ENCODE data around the gene SYT14.

DNA sequence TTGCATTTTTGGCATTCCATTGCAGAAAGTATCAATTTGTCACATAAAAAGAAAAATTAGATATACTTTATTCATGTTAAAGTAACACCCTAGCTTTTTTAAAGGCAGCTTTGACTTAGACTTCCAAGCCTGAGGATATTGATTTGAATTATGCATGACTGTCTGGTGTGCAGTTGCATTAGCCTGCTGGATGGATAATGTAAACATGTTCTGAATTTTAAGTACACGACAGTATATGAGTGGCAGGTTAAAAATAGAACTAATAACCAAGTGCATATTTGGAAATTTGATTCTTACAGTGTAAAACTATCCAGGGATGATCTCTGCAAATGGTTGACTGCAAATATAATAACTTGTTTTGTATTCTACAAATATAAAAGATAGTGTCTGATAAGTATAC lies 124.0 kb downstream of the SYT14 start:
- TF ChIP-seq, protein P1, sequence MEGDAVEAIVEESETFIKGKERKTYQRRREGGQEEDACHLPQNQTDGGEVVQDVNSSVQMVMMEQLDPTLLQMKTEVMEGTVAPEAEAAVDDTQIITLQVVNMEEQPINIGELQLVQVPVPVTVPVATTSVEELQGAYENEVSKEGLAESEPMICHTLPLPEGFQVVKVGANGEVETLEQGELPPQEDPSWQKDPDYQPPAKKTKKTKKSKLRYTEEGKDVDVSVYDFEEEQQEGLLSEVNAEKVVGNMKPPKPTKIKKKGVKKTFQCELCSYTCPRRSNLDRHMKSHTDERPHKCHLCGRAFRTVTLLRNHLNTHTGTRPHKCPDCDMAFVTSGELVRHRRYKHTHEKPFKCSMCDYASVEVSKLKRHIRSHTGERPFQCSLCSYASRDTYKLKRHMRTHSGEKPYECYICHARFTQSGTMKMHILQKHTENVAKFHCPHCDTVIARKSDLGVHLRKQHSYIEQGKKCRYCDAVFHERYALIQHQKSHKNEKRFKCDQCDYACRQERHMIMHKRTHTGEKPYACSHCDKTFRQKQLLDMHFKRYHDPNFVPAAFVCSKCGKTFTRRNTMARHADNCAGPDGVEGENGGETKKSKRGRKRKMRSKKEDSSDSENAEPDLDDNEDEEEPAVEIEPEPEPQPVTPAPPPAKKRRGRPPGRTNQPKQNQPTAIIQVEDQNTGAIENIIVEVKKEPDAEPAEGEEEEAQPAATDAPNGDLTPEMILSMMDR (IDR thresholded peaks at IDR 0.05) = no peak
- TF ChIP-seq POLR2A (IDR thresholded peaks at IDR 0.05) = no peak
